ENCODE results near the gene HOXD9.

The HOXD9 gene

DNA sequence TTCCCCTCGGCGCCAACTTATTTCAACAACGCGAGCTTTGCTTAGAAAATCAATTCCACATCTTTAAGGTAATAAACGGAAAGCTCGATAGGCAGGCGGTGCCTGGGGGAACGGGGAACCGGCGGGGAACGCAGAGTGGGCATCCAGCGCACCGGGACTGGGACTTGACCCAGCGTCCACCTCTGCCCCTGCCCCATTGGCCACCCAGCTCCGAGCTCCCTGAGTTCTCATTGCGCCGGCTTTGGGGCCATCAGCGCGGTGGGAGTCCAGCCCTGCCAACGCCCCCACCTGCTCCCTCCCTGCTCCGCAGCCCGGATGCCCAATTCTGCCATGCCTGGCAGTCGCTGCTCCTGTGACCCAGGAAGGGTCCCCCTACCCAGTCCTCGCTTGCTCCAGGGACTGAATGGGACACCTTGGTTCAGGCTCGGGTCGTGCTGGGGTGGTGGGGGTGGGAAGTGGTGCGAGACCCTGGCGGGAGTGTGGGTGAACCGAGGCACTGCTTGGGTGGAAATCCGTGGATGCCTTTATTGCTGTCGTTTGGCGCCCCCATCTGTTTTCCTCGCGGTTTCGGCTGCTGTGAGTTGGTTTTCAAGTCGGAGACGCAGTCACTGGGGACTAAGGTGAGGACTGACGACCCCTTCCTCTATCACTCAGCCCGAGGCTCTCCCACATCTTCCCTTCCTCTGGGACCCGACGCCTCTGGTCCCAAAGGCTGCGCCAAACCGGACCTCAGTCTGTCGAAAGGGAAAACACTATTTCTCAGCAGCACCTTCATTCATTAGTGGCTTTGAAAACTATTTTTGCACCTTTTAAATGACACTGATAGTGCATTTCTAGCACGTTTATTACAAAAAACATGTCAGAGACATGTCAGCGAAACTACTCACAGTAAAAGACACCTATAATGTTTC, 36.4 kb upstream of the HOXD9 start:
- no peak for DNase-seq (ENCODE audit: low read depth in 3 of 3)

DNA sequence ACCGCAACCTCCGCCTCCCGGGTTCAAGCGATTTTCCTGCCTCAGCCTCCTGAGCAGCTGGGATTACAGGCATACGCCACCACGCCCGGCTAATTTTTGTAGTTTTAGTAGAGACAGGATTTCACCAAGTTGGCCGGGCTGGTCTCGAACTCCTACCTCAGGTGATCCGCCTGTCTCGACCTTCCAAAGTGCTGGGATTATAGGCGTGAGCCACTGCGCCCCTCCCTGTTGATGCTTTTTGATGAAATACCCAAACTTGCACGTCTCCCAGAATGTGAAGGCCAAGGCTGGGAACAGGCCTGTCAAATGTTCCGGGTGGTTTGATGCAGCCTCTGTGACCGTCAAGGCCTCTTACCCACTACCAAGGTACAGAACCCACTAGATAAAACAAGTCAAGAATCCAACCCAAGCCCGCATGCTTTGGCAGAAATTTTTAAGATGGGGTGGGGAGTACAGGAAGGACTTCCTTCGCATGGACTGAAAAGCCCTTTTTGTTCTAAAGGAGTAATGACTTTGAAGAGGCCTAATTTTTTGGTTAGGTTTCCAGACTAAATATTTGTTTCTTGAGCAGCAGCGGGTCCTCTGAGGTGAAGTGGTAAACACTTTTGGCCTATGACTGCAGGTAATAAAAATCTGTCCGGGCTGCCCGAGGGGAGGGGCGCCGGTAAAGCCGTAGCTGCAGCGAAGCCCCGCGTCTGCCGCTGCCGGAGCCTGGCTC, 35.0 kb upstream of the HOXD9 start:
- no peak for DNase-seq (ENCODE audit: low read depth in 3 of 3)

DNA sequence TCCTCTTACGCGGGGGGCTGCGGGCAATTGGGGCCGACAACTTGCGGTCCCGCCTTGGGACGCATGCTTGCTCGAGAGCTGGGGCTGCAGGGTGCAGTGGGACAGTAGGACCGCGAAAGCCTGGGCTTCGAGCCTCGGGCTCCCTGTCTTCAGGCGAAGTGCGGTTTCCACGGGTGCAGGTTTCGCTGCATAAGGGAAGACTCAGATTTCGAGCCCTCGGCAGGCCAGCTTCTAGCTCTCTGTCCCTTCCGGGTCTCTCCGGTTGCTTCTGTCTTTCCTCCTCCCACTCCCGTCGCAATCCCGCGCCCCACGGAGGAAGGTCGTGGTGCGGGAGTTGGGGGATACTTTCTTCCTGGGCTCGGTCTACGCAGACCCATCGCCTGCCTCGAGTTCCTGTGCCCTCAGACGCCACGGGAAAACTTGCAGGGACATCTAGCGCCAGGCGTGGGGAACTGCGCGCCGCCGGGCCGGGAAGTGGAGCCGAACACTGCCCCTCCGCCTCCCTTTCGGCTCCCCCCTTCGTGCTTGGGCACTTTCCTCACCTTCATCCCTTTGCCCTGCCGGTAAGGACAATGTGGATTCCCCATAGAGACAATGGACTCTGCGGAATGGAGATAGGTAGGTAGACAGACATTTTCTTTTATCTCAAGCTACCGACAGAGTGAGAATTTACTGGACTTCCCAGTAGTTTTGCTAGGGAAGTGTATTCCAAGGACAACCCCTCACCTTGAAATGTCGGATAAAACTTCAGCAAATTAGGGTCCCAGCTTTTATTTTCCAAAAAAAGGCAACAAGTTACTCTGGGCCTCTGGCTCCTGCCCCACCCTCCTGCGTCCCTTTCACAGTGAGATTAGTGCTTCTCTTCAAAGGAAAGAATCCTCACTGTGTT, 34.2 kb upstream of the HOXD9 start:
- no peak for DNase-seq (ENCODE audit: low read depth in 3 of 3)

DNA sequence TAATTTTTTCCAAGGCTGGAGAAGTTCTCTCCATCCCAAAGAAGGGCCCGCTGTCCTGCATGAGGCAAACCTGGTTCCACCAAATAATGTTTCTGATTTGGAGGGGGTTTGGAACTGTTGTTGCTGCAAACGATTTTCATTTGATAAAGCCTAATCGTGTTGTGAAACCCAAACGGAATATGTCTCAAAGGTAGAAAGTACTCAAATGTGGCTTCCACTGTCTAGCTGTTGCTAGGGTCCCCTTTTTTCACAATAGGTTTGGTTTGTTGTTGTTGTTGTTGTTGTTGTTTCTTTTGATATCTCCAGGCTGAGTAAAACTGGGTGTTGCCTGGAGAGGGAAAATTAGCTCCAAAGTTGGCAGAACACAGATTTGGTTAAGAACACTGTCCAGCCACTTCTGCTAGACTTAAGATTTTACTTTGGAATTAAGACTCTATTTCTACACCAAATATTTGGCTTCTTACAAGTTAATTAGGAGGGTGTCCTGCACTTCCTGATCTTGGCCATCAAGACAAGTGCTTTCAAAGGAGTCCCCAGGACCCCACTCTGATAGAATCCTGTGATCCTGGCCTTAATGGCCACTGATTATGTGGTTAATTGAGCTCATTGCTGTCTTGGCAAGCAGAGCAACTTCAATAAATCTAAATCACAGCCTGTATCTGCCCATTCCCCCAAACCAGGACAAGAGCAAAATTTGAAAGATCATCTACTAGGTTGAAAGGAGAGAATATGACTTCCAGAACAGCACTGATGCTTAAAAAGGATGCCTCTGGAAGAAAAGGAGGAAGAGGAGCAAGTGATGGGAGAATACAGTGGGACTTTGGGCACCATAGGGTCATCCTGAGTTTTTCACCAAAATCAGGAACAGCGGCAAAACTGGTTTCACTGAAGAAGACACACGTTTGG, 33.3 kb upstream of the HOXD9 start:
- DNase-seq (ENCODE audit: low read depth in 3 of 3), result no peak

DNA sequence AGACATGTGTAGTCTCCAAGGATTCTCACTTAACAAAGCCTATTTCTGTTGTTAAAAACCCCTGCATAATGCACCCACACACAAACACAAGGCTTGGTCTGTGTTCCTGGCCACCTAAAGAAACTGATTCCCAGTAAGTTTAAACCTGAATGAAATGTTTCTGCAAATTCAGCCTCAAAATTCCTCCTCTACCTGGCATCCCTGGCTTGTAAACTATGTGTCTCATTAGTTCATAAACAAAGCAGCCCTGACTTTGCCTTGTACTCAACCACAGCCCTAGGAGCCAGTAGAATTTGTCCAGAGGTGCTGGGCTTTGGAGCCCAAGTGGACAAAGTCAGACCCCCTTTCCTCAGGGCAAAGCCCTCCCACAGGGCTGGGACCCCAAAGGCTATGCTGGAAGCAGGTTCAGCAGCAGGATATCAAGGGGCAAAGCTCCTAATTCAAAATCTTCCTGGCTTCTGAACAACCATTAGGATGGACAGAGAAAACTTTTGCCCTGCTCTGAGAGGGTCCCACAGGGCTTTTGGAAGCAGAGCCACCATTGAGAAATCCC, 32.6 kb upstream of the HOXD9 start:
- DNase-seq (ENCODE audit: low read depth in 3 of 3), result no peak

DNA sequence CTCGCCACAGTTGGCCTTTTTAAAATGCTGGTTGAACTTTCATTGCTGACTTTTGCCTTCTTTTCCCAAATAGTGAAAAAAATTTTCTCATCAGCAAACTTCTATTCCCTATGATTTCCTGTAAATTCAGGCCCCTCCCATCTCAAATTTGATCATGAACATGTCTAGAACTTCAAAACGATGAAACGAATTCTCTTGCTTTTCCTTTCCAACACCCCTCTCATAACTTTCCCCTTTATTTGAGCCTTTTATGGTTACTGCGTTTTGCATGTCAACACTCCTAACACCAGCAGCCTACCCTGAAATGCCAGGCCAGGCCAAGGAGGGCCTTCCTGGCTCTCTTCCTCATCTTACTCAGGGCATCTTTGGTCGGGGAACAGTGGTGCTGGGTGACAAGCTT, 31.7 kb upstream of the HOXD9 start:
- DNase-seq (ENCODE audit: low read depth in 3 of 3), result no peak

DNA sequence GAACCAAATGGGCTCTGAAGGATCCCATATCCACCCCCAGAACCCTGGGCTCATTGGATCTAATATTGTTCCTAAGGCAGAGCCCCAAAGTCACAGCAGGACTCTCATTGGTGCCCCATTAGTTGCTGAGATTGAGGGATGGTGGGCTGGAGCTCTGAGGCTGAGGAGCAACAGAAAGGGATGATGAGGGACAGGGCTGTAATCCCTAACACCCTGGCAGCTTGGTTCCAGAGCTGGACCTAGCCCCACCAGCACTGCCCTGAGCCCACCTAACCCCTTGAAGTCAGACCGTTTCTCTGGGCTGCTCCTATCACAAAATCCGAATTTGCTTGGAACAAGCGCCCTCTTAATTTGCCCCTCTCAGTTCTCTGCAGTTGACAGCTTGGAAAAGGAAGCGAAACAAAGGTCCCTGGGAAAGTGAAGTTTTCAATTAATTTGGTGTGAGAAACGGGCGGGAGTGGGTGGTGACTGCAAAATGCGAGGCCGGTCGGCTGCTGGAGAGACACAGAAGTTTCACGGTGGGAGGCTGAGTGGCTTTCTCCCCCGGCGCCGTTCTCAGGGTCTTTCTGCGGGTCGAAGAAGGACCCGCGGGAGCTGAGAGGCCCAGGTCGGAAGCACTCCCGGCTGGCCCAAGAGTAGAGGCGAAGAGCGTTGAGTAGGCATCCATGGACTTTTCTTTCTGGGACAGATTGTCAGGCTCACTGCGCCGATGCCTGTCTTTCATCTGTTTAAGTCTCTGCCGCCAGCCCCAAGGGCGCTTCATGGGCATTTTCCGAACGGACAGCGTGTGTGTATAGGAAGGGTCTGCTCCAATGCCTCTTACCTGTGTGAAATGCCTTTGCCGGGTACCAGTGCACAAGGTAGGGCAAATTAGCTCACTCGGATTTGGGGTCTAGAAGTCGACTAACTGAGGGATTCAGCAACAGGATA, 30.9 kb upstream of the HOXD9 start:
- DNase-seq (ENCODE audit: low read depth in 3 of 3), result no peak

DNA sequence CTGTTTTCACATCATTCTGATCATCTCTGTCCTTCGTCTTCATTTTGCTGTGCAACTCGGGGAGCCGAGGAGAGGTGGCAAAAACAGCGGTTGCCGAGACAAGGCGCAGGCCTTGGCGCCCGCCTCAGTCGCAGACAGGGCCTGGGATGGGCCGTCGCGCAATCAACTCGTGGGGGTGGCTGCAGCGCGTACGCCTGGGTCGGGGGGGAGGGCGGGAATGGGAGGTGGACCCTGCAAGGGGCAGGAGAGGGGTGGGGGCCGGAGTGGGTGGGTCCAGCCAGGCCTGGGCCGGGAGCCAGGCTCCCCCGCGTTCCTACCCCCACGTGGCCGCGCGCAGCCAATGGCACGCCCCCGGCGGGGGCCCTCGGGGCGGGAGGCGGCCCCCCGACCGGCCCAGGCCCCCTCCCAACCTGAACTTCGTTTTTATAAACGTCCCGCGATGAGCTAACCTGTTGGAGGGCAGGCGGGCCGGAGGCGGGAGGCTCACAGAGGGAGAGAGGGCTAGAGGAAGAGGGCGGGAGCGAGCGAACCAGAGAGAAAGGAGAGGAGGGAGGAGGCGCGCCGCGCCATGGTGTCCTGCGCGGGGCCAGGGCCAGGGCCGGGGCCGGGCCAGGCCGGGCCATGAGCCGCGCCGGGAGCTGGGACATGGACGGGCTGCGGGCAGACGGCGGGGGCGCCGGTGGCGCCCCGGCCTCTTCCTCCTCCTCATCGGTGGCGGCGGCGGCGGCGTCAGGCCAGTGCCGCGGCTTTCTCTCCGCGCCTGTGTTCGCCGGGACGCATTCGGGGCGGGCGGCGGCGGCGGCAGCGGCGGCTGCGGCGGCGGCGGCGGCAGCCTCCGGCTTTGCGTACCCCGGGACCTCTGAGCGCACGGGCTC, 30.0 kb upstream of the HOXD9 start, which contains the start of gene HOXD13:
Gene HOXD13, plus strand, starts transcription at position 452 of the 875 bp plus-strand sequence. Its CDS starts 170 bp downstream, at position 622.
- no peak for DNase-seq (ENCODE audit: low read depth in 3 of 3)

DNA sequence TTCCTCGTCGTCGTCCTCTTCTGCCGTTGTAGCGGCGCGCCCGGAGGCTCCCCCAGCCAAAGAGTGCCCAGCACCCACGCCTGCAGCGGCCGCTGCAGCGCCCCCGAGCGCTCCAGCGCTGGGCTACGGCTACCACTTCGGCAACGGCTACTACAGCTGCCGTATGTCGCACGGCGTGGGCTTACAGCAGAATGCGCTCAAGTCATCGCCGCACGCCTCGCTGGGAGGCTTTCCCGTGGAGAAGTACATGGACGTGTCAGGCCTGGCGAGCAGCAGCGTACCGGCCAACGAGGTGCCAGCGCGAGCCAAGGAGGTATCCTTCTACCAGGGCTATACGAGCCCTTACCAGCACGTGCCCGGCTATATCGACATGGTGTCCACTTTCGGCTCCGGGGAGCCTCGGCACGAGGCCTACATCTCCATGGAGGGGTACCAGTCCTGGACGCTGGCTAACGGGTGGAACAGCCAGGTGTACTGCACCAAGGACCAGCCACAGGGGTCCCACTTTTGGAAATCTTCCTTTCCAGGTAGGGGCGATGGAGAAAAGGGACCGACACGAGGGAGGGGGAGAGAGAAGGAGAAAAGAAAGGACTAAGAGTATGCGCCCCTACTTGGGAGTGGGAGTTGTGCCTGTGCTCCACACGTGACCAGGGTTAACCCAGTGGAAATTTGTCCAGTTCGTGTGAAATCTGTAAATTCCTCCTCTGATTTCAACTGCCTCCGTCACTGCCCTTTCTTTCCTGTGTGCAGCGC, 29.2 kb upstream of the HOXD9 start:
- DNase-seq (ENCODE audit: low read depth in 3 of 3), result no peak

DNA sequence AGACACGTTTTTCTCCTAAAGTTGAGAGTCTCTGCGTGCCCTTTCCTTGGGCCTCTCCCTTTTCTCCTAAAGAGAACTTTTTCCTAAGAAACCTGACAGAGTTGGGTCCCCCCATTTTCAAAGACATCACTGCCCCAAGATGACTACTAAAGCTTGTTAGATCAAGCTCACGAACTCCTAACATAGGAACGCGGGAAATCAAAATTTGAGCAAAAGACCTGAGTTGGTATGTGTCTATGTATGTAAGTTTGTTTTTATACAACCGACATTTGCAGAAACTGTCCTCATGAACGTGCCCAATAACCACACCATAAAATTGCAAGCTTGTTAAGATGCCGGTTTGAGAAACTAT, 28.6 kb upstream of the HOXD9 start:
- DNase-seq (ENCODE audit: low read depth in 3 of 3), result no peak

DNA sequence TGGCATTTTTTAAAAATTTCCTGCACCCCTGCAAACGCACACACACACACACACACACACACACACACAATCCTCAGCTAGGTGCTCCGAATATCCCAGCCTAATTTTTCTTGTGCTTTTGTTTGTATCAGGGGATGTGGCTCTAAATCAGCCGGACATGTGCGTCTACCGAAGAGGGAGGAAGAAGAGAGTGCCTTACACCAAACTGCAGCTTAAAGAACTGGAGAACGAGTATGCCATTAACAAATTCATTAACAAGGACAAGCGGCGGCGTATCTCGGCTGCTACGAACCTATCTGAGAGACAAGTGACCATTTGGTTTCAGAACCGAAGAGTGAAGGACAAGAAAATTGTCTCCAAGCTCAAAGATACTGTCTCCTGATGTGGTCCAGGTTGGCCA, 28.2 kb upstream of the HOXD9 start:
- DNase-seq (ENCODE audit: low read depth in 3 of 3), result no peak

DNA sequence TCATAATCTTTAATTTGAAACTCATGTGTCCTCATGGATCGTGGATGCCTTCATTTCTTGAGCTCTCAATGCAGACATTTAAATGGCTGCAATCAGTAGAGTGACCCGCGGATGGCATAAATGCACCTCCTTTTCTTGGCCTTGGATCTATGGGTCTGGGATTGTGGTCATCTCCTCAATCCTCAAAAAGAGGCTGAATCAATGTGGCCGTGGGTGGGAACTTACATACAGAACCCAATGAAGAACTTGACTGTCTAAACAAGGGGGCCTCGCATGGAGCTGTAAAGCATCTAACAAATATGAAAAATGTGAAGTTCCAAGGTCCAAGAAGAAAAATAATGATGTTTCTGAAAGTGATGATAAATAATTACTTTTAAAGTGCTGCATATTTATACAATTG, 27.1 kb upstream of the HOXD9 start:
- no peak for DNase-seq (ENCODE audit: low read depth in 3 of 3)

DNA sequence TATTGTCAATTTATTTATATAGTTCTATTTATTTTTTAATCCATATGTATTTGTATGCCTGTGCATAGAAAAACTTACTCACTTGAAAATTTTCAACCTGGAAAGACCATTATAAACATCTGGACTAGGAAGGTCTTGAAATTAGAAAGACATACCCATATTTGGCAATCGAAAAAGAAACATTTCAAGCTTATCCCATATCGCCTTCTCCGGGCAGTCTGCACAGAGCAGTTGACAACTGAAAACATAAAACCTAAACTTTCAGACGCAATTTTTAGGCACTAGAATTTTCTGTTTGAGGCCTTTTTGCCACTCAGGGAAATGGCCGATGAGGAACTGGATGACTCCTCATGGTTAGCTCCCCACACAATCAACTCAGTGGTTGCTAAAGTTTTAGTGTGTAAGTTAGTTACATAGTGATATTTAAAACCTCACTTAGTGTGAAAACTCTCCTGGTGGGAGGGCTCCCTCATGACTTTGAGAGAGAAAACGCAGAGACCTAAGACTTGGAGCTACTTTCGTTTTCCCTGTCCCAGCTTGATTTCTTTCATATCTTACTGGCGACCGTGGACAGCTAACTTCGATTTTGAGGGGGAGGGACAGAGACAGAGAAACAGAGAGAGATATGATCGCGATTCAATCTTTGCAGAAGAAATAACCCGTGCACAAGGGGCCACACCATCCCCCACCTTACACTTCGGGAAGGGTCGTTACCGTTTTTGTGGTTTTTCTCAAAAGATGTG, 26.1 kb upstream of the HOXD9 start:
- DNase-seq (ENCODE audit: low read depth in 3 of 3), result no peak

DNA sequence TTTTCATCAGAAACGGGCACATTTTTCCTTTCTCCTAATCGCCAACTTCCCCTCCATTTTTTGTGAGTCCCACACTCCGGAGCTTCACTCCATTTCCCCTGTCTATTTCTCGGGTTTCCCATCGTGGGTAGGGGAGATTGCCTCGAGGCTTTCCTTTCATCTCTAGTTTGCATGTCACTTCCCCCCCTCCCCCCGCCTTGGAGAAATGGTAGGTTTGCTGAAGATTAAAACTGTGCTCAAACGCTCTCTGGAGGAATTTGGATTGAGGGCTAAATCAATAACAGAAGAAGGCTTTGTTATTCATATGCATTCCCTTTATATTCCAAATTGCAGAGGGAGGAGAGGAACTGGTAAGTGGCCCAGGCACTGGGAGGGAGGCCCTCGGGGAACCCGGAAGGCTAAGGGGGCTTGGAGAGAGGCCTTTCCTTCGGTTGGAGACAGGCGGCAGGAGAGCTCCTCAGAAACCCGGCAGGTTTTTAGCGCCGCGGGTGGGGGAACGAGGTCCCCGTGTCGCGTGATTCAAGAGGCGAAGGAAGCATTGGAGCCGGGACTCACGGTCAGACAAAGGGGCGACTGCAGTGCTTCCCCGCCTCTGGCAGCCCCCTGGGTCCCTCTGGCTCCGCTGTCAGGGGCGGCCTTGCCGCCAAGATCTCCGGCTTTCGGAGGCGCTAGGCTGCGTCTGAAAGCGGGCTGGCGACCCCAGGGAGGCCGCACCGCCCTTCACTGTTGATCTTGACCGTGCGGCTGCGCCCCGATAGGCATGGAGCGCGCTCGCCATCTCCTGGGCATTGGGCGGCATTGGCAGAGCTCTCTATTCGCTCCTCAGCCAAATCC, 25.3 kb upstream of the HOXD9 start:
- peak in 1 of 3 donors; percentile 35 for DNase-seq (ENCODE audit: low read depth in 3 of 3)

DNA sequence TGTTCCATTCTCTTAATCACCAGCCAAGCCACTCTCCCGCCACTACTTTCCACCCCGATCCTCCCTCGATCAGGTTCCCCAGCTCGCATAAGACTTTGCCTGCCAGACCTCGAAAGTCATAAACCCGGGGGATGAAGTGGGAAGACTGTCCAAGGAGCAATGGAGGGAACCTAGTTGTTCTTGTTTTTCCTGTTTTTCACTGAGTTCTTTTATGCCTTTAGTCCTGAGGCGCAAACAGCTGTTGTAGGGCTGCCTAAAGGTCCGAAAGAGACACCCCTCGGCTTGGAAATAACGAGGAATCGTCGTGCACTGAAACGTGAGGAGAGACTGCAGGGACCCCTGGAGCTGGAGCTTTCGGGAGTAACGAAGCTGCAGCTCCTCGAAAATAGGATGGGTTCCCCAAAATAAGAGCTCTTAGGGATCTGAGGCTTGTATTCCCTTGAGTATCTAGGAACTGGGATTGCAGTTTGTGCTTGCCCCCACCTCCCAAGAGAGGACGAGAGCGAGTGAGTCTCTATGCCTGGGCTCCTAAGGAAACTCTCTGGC, 24.6 kb upstream of the HOXD9 start:
- DNase-seq (ENCODE audit: low read depth in 3 of 3), result no peak

Measured in stimulated activated CD4-positive, alpha-beta T cell treated with anti-CD3 and anti-CD28 coated beads, TNF-alpha, amount 100 ng/mL, for 48 hours (primary cell).